ENCODE data around the gene HSPA12B.

The HSPA12B gene

DNA sequence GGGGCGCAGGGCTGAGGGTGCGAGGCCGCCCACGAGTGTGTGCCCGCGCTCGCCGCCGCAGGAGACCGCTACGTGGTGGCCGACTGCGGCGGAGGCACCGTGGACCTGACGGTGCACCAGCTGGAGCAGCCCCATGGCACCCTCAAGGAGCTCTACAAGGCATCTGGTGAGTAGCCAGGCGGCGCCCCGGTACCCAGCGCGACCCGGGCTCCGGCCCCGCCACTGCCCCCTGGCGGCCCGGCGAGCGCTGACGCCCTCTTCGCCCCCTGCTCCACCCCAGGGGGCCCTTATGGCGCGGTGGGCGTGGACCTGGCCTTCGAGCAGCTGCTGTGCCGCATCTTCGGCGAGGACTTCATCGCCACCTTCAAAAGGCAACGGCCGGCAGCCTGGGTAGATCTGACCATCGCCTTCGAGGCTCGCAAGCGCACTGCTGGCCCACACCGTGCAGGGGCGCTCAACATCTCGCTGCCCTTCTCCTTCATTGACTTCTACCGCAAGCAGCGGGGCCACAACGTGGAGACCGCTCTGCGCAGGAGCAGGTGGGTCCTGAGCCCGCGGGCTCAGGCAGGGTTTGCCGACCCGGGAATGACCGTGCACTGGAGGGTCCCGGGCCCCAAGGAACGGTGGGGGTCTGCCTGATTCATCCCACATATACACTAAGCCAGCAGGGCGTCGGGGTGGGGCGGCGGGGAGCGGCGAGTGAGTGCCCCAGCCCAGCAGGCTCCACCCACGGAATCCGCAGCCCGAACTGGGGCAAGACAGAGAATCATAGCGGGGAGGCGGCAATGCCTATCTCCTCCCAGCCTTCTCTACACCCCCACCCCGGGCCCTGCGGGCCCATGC, 17.4 kb downstream of the HSPA12B start:
- DNase-seq = peak; percentile 76

- DNase-seq = peak; percentile 9
Observed at GRCh38 chr20:3751305-3751674, 18.8 kb downstream of the HSPA12B start.

DNA sequence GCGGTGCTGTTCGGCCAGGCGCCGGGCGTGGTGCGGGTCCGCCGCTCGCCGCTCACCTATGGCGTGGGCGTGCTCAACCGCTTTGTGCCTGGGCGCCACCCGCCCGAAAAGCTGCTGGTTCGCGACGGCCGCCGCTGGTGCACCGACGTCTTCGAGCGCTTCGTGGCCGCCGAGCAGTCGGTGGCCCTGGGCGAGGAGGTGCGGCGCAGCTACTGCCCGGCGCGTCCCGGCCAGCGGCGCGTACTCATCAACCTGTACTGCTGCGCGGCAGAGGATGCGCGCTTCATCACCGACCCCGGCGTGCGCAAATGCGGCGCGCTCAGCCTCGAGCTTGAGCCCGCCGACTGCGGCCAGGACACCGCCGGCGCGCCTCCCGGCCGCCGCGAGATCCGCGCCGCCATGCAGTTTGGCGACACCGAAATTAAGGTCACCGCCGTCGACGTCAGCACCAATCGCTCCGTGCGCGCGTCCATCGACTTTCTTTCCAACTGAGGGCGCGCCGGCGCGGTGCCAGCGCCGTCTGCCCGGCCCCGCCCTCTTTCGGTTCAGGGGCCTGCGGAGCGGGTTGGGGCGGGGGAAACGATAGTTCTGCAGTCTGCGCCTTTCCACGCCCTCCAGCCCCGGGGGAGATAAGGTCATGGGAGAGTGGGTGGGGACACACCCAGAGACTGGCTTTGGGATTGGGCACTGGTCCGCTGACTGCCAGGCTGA, 19.3 kb downstream of the HSPA12B start:
- DNase-seq = peak; percentile 85

DNA sequence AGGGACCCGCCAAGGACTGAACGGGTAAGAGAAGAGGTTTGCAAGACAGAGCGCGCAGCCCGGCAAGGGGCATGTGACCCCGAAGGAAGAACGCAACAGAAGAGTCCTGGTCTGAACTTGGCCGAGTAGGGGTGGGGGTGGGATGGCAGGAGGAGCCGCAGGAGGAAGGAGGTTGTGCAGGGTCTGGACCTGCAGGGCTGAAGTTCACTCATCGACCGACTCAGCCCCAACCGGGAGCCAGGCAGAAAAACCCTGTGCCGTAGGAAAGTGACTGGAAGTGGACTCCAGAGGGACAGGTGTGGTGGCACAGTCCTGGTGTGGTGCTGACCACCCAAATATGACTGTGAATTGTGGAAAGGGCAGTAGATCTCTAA, 19.9 kb downstream of the HSPA12B start:
- no peak for DNase-seq

DNA sequence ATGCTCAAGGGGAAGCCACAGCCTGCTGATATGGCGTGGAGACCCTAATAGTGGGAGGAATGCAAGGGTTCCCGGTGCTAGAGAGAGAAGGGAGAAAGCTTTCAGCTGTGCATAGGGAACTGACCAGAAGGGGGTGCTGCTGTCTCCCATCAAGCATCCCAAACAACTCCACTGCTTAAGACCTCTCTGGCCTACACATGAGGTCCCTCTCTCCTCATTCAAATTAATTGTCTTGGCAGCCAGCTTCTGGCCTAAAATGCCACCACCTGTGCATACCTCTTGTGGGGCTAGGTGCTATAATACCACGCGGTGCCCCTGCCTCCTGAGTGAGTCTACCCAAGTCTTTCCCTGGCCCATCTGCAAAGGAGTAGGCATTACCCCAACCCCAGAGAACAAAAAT, 20.6 kb downstream of the HSPA12B start:
- peak; percentile 22 for DNase-seq

DNA sequence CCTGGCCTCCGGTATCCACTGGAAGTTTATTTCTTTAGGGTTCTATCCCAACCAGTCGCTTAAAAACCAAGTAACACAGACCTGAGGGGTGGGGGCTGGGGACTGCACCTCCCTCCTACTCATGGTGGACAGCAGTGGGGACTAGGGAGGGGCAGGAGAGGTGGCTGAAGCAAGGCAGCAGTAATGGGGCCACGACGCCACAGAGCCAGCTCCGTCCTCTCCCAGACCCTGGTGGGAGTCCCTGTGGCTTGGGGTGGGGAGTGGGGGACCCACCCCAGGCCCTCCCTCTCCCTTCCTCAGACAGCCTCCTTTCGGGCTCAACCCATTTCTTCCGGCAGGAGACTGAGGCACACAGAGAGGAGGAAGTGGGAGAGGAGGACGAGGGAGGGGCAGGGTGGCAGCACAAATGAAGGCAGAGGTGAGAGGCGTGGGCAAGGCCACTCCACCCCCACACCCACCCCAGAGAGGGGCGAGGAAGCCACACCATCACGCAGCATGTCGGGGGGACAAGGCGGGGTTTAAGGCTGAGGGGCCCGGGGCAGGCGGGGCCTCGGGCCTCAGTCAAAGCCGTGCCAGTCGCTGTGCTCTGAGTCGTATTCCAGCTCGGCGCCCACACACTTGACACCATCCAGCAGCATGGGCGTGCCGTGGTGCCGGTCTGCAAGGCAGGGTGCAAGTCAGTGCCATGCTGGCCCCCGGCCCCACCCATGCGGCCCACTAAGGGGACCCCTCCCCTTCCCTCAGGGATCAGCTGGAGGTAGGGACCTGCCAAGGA, 21.2 kb downstream of the HSPA12B start:
- no peak for DNase-seq

DNA sequence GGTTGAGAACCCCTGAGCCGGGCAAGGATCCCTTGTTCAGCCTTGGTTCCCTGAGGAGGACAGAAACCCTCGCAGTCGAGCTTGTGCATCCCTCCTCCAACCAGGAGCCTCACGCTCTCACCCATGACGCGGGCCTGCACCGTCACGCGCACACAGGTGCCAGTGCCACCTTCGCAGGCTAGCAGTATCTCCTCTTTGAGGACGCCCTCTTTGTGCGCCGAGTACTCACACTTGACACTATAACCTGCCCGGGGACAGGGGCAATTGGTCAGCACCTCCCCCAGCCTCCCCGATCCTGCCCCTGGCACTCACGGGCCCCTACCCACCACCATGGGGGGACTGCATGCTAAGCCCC, 21.8 kb downstream of the HSPA12B start:
- no peak for DNase-seq

DNA sequence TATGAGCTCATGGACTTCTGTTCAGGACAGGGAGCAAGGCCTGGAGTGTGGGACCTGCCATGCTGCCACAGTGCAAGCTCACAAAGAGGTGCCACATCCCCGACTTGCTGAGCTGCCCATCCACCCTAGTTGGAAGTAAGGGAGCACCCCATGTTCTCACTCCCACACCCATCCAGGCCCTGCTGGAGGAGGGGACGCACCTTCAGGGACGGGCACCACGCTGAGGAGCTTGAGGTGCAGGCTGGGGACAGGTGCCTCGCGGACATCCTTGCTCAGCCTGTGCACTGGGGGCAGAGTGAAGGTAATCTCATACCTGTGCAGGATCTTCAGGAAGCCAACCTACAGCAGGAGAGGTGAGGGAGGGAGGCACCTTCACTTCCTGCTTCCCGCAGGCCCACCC, 22.8 kb downstream of the HSPA12B start:
- no peak for DNase-seq

DNA sequence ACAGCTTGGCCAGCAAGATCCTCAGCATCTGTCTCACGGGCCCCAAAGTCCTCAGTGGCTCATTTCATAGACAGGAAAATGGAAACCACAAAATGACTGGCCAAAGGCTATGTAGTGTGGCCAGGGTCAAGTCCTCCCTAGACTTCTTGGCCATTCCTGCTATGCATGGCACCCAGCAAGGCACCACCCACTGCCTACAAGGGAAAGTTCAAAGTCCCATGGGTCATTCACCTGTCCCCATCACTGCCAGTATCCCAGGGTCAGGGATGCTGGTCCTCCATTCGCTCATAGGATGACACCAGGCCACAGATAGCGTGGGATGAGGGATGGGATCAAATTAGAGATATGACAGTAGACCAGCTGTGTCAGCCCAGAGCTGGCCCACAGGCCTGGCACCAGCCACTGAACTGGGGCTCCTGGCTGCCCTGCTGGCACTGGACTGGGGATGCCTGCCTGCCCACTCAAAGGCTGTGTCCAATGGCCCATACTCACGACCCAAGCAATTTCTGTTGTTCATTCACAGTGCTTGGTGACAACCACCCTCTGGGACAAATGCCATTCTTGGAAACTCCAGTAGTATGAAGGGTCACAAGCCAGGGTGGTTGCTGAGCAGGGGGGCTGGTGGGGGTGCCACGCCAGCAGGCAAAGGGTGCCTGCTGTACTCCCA, 23.5 kb downstream of the HSPA12B start:
- no peak for DNase-seq

- no peak for DNase-seq
Observed at GRCh38 chr20:3757268-3757667, 24.8 kb downstream of the HSPA12B start.

DNA sequence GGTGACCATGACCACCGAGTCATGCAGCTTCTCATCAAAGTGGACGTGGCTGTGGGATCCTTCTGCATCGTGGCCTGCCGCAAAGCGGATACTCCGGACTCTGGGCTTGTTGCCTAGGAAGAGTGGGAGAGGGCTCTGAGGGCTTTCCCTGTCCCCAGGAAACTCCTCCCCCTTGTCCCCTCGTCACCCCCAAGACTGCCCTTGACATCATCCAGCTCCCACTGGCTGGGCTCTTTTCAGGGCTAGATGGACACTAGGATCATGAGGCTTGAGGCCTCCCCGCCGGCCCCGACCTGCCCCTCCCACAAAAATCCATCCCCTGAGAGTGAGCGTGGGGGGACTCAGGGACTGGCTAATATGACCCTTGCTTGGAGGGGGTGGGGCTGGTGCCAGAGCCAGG, 26.1 kb downstream of the HSPA12B start:
- DNase-seq = no peak

- no peak for DNase-seq
Observed at GRCh38 chr20:3759316-3759823, 26.9 kb downstream of the HSPA12B start.

GRCh38 chr20:3759884-3760283, 27.4 kb downstream of the HSPA12B start:
- DNase-seq = no peak

DNA sequence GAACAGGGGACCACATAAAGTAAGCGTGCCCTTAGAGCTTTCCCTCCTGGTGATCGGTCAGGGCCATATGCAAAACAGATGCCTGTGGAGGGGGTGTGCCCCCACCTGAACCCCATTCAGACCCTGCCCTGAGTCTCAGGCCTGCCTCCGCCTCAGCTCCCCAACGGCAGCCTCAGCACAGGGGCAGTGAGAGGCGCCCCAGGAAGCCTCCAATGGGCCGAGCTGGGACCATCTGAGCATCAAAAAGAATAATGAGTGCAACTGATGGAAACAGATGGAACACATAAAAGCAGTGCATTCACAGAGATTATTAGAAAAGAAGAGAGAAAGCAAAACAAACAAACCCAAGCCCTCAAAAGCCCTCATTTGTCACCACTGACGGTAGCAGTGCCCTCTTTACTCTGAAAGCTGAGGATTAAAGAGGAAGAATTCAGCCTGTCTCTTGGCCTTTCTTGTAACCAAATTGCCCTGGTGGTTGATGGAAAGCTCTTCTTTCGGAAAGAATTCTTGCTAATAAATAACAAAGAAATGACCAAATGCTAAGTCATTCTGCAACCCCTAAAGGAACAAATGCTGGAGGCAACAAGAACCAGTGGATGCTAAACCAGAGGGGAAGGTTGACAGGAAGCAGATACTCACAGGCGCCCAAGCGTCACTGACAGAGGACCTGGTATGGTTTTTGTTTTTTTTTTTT, 28.3 kb downstream of the HSPA12B start:
- DNase-seq = no peak

DNA sequence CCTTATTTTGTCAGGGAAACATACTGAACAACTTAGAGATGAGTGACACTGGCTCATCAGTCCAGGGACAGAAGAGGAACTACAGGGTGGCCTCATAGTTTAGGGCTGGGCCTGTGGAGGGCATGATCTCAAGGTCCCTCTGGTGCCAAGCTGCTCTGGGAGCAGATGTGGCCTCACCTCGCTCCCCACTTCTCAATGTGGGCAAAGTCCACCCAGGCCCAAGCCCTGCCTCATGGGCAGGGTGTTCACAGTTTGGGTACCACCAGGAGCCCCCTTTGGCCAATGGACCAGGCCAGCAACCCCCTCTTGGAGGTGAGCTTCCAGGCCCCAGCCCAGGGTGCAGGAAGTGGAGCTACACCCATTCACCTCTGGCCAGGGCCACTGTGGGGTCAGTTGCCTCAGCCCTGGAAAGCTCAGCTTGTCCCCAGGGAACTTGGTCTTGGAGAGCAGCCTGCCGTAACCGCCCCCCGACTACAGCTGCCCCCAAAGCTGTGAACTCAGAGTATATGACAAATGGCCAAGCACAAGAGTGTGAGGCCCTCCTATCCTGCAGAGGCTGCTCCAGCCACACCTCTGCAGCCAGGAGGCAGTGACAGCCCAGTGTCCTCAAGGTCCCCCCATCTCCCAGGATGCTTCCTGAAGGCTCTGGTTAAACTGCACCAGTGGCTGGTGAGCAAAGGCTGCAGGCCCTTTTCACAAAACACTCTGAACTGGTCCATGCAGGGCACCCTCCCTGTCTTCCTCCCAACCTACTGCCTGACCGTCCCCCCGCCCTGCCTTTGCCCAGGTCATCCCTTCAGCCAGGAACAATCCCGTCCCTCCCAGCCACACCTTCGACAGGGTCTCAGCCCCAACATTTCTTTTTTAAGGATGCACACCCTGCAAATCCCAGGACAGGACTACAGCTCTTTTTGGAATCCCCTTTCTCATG, 31.5 kb downstream of the HSPA12B start:
- DNase-seq = no peak

GRCh38 chr20:3764659-3765058, 32.2 kb downstream of the HSPA12B start:
- DNase-seq = no peak

DNA sequence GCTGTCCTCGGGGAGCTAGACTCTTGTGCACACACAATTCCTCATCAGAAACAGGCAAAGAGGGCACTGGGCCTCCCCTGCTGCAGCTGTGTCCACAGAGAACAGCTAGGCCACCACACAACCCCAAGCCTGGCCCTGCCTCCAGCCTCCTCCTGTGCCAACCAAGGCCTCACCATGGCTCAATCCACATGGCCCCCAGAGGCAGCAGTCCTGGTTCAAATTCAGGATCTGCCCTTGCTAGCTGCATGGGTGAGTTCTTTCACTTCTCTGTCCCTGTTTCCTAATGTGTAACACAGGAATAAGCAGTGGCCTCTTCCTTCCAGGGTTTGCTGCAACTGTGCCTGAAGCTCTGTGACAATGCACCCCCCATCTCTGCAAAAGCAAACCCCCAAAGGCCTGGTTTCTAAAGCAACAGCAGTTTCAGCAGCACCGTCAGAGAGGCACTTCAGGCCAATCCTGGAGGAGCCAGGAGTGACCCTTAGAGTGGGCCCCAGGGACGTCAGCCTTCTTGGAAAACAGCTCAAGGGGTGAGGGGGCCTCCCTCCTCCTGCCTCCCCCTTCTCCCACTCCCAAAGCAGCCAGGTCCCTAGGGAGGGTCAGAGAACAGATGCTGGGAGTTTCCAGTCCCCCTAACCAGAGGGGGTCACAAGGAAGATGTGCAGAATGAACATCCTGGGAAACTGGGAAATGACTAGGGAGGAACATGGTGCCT, 32.8 kb downstream of the HSPA12B start:
- no peak for DNase-seq

GRCh38 chr20:3766422-3767109, 34.1 kb downstream of the HSPA12B start:
- no peak for DNase-seq

- no peak for DNase-seq
Observed at GRCh38 chr20:3767110-3767426, 34.6 kb downstream of the HSPA12B start.
